Activated gamma-delta T cell (primary cell): Measurements from ENCODE around the gene ENKD1.

Experiments used
- DNase-seq: peaks from one replicate; lab custom pipeline; 2025; lab: John Stamatoyannopoulos, UW

The ENKD1 gene

GRCh38 chr16:67679935-67680897, 13.7 kb upstream of the ENKD1 start:
- no peak for DNase-seq

- no peak for DNase-seq
Measured at GRCh38 chr16:67678354-67679023, 11.9 kb upstream of the ENKD1 start.

- no peak for DNase-seq
Measured at GRCh38 chr16:67677712-67678111, 11.2 kb upstream of the ENKD1 start.

- no peak for DNase-seq
Measured at GRCh38 chr16:67676939-67677338, 10.4 kb upstream of the ENKD1 start.

- DNase-seq, result no peak
Measured at GRCh38 chr16:67676516-67676915, 10.0 kb upstream of the ENKD1 start.

GRCh38 chr16:67675999-67676398, 9.4 kb upstream of the ENKD1 start:
- no peak for DNase-seq

GRCh38 chr16:67675579-67675935, 9.0 kb upstream of the ENKD1 start:
- DNase-seq, result no peak

- no peak for DNase-seq
Measured at GRCh38 chr16:67674851-67675578, 8.5 kb upstream of the ENKD1 start.

- DNase-seq, result no peak
Measured at GRCh38 chr16:67673712-67674580, 7.4 kb upstream of the ENKD1 start.

GRCh38 chr16:67672739-67673662, 6.5 kb upstream of the ENKD1 start:
- no peak for DNase-seq

- DNase-seq, result no peak
Measured at GRCh38 chr16:67672306-67672705, 5.8 kb upstream of the ENKD1 start.

GRCh38 chr16:67669499-67670101, 3.0 kb upstream of the ENKD1 start:
- no peak for DNase-seq

GRCh38 chr16:67668495-67669157, 2.1 kb upstream of the ENKD1 start:
- DNase-seq, result no peak

GRCh38 chr16:67667817-67668494, 1.4 kb upstream of the ENKD1 start:
- no peak for DNase-seq

GRCh38 chr16:67667453-67667816, 885 bp upstream of the ENKD1 start:
- DNase-seq, result no peak

- no peak for DNase-seq
Measured at GRCh38 chr16:67666032-67666551, 458 bp downstream of the ENKD1 start.

- DNase-seq, result no peak
Measured at GRCh38 chr16:67665598-67665997, 952 bp downstream of the ENKD1 start.

- DNase-seq, result no peak
Measured at GRCh38 chr16:67664871-67665270, 1.7 kb downstream of the ENKD1 start.

- DNase-seq, result no peak
Measured at GRCh38 chr16:67664258-67664657, 2.3 kb downstream of the ENKD1 start.
